RWPE2 (cell line): Measurements from ENCODE around the gene KRT84.

Experiments used
- ATAC-seq: fragments of 200-7000 bp; cut with Tn5 transposase; 3 replicates; pipeline ENCODE4 v1.9.1; 2021; ENCODE audit warnings: low read depth
- DNase-seq: peaks from one replicate; pipeline ENCODE4 v3.0.0-alpha.2; 2020; ENCODE audit warnings: low spot score
- H3K27ac ChIP-seq: fragments of 450-650 bp; 2 replicates; pipeline ENCODE4 v1.5.1; 2017; ENCODE audit warnings: mild to moderate bottlenecking; ENCODE audit not compliant: poor library complexity, severe bottlenecking
- H3K27me3 ChIP-seq: fragments of 250-450 bp; sonication (Bioruptor Pico); 2 replicates; pipeline ENCODE4 v1.5.1; 2021; ENCODE audit warnings: mild to moderate bottlenecking, moderate library complexity; ENCODE audit not compliant: insufficient read depth, poor library complexity, severe bottlenecking
- H3K36me3 ChIP-seq: fragments of 250-450 bp; sonication (Bioruptor Pico); 2 replicates; pipeline ENCODE4 v1.5.1; 2020; ENCODE audit warnings: low read depth, mild to moderate bottlenecking, moderate library complexity
- H3K4me1 ChIP-seq: fragments of 250-450 bp; sonication (Bioruptor Pico); 2 replicates; pipeline ENCODE4 v1.5.1; 2021; ENCODE audit warnings: mild to moderate bottlenecking, moderate library complexity; ENCODE audit not compliant: insufficient read depth, poor library complexity, severe bottlenecking
- H3K4me3 ChIP-seq: fragments of 250-450 bp; sonication (Bioruptor Pico); 2 replicates; pipeline ENCODE4 v1.5.1; 2021; ENCODE audit warnings: mild to moderate bottlenecking, moderate library complexity; ENCODE audit not compliant: severe bottlenecking
- H3K9me3 ChIP-seq: fragments of 250-450 bp; sonication (Bioruptor Pico); 2 replicates; pipeline ENCODE4 v1.5.1; 2021; ENCODE audit warnings: mild to moderate bottlenecking, moderate library complexity; ENCODE audit not compliant: severe bottlenecking
- TF ChIP-seq, protein P1 (sequence below): fragments of 450-650 bp; IDR thresholded peaks from one replicate; pipeline ENCODE4 v1.5.1; 2017; ENCODE audit warnings: mild to moderate bottlenecking, moderate library complexity; ENCODE audit not compliant: poor library complexity, severe bottlenecking

KRT84 gene

DNA sequence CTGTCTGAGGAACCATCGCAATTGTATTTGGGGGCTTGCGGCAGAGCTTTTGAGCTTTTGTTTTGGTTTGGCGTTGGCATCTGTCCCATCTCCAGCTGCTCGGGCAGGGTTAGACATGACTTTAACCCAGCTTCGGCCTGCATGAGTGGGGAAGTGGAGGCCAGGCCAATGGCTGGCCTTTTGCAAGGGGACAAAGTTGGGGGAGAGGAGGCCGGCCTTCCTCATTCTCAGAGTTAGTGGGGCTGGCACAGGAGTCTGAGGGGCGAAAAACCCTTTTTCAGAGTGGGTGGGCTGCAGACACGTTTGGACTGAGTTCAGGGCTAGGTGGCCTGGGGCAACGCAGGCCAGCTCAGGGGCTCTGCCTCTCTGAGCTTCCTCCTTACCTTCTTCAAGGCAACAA, 15.5 kb upstream of the KRT84 start:
- no peak for ATAC-seq
- no peak for DNase-seq
- H3K9me3 ChIP-seq = no peaks in the 10 kb centered on the region
- H3K27ac ChIP-seq = no peak overlapping the region
- H3K36me3 ChIP-seq = no peaks in the 10 kb centered on the region
- H3K4me1 ChIP-seq = no peaks in the 10 kb centered on the region
- H3K4me3 ChIP-seq = no peak overlapping the region
- H3K27me3 ChIP-seq = no peaks in the 10 kb centered on the region
- TF ChIP-seq, protein P1, sequence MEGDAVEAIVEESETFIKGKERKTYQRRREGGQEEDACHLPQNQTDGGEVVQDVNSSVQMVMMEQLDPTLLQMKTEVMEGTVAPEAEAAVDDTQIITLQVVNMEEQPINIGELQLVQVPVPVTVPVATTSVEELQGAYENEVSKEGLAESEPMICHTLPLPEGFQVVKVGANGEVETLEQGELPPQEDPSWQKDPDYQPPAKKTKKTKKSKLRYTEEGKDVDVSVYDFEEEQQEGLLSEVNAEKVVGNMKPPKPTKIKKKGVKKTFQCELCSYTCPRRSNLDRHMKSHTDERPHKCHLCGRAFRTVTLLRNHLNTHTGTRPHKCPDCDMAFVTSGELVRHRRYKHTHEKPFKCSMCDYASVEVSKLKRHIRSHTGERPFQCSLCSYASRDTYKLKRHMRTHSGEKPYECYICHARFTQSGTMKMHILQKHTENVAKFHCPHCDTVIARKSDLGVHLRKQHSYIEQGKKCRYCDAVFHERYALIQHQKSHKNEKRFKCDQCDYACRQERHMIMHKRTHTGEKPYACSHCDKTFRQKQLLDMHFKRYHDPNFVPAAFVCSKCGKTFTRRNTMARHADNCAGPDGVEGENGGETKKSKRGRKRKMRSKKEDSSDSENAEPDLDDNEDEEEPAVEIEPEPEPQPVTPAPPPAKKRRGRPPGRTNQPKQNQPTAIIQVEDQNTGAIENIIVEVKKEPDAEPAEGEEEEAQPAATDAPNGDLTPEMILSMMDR = no peak

DNA sequence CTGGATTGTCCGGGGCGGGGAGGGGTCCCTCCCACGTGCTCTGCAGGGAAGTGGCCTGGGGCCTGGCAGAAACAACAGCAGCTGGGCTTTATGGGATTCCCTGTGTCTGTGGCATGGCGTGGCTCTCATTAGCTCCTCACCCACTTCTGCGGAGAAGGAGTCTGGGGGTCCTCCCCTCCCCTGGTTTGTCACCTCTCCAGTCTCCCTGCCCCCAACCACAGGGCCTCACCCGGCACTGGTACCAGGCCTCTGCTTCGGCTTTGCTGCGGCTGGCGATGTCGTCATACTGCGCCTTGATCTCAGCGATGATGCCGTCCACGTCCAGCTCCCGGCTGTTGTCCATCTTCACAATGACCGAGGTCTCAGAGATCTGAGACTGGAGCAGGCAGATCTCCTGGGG, 14.3 kb upstream of the KRT84 start:
- H3K9me3 ChIP-seq = no peaks in the 10 kb centered on the region
- no peak overlapping the region for H3K4me3 ChIP-seq
- TF ChIP-seq, protein P1 = no peak
- no peaks in the 10 kb centered on the region for H3K27me3 ChIP-seq
- no peak for DNase-seq
- ATAC-seq = no peak
- H3K36me3 ChIP-seq = no peaks in the 10 kb centered on the region
- H3K27ac ChIP-seq = no peak overlapping the region
- no peaks in the 10 kb centered on the region for H3K4me1 ChIP-seq

DNA sequence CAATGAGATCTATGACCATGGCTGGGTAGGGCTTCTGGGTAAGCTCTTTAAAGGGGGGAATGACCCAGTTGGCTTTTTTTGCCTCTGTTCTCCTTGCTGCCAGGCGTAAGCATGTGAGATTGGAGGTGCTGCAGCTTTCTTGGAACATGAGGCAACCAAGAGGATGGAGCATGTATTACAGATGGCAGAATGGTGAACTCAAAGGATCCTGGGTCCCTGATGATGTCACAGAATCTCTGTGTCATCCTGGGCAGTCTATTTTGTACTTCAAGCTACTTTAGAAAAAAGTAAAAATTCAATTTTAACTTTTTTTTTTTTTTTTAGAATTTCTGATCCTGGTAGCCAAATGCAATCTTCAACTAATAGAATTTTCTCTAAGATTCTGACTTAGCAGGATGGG, 12.7 kb upstream of the KRT84 start:
- TF ChIP-seq, protein P1 = no peak
- no peak for ATAC-seq
- Histone ChIP-seq H3K27ac (no peak overlapping the region), H3K27me3 (no peaks in the 10 kb centered on the region), H3K4me1 (no peaks in the 10 kb centered on the region), H3K9me3 (no peaks in the 10 kb centered on the region), H3K4me3 (no peak overlapping the region), H3K36me3 (no peaks in the 10 kb centered on the region)
- DNase-seq = no peak

DNA sequence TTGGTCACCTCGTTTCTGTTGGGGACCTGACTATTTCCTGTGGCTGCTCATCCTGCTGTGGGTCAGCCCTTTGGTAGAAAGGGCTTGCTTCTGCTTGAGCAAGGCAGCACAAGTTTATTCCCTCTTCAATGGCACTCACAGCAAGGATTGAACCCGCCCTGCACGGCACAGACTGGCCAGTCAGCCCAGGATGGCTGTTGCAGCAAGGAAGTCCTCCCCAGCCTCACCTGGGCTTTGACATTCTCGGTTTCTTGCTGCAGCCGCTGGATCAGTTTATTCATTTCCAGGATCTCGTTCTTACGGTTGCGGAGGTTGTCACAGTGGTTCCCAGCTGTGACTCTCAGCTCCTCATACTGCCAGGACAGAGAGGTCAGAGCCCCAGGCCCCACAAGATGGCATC, 11.2 kb upstream of the KRT84 start:
- Histone ChIP-seq H3K4me3 (no peak overlapping the region), H3K27me3 (no peaks in the 10 kb centered on the region), H3K36me3 (no peaks in the 10 kb centered on the region), H3K27ac (no peak overlapping the region), H3K9me3 (no peaks in the 10 kb centered on the region), H3K4me1 (peaks cover 12% of the 10 kb centered on the region)
- ATAC-seq (no peak), DNase-seq (no peak)
- TF ChIP-seq, protein P1 = no peak

DNA sequence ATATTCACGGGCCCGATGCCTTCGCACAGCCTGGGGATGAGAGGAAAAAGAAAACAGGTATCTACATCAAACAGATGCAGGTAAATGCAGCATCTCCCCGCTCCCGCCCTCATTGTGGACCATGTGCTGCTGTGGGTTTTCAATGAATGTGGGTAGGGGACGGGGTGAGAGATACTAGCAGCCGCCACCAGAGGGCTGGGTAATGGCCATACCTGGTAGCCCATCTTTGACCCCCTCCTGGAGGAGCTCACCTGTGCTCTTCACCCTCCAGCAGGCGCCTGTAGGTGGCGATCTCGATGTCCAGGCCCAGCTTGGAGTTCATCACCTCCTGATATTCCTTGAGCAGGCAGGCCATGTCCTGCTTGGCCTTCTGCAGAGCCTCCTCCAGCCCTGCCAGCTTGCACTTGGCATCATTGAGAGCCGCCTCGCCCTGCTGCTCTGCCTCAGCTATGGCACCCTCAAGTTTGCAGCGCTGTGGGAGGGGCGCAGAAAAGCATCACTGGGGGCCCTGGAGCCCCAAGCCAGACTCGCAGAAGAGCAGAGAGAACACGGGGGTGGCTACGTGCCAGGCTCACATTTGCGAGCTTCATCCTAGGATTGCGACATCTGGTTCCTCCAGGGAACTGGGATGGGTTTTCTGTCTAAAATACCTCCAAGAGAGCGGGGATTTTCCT, 10.4 kb upstream of the KRT84 start:
- Histone ChIP-seq H3K4me1 (peaks cover 15% of the 10 kb centered on the region), H3K4me3 (no peak overlapping the region), H3K36me3 (no peaks in the 10 kb centered on the region), H3K27me3 (no peaks in the 10 kb centered on the region), H3K27ac (no peak overlapping the region), H3K9me3 (no peaks in the 10 kb centered on the region)
- DNase-seq (no peak), ATAC-seq (peak; percentile 57)
- TF ChIP-seq, protein P1 = peak; percentile 58
